H1 (cell line): Measurements from ENCODE around the gene SSH2. TPM values are rescaled to one million over a fixed set of nuclear protein-coding genes. Genes with fewer than 3 reads are reported as not detected.

ENCODE experiments used
- FOSL1 ChIP-seq: IDR thresholded peaks from 2 replicates; pipeline ENCODE4 v1.6.1; 2011; ENCODE audit warnings: mild to moderate bottlenecking, low read depth, low read length, moderate library complexity; ENCODE audit not compliant: insufficient read depth
- GABPA ChIP-seq: IDR thresholded peaks from 2 replicates; pipeline ENCODE4 v1.6.1; 2011; ENCODE audit warnings: mild to moderate bottlenecking, low read length, moderate library complexity, borderline replicate concordance; ENCODE audit not compliant: insufficient read depth
- TBP ChIP-seq: IDR thresholded peaks from 2 replicates; pipeline ENCODE4 v1.6.1; 2011; ENCODE audit warnings: low read depth, low read length, improper control_type of control experiment
- TEAD4 ChIP-seq: IDR thresholded peaks from 2 replicates; pipeline ENCODE4 v1.6.1; 2012; ENCODE audit warnings: low read depth, low read length, inconsistent platforms, mixed read lengths
- polyA plus RNA-seq, 7 experiments: library from polyadenylated mRNA; depleted of rRNA in 3 of 7; stranded (reverse) in 5 of 7; unstranded in 2 of 7; fragments of >200 nt in 5 of 7; fragments of 200-250 nt in 2 of 7; gene quantifications; 1 replicate in 5 of 7; 2 replicates in 1 of 7; 4 replicates in 1 of 7; pipeline versions ENCODE4 v1.2.1 to v1.2.3, GENCODE V29; 2011 to 2013; ENCODE audit warnings: missing spikeins in 2 of 7, mixed read lengths in 2 of 7
- total RNA-seq: library from RNA; stranded (reverse); fragmentation: NEBNext Ultra II Directional; extraction: Animal tissue kit (Norgen Biotek cat#: 25700); gene quantifications from 2 replicates; pipeline ENCODE4 v1.2.1, GENCODE V29; 2021

SSH2 gene
- total and polyA plus RNA-seq, 2 of the 8 experiments (the other 6 are each of a cell fraction or from before 2014, with no cell fraction given): 5.2 to 15.9 TPM

DNA sequence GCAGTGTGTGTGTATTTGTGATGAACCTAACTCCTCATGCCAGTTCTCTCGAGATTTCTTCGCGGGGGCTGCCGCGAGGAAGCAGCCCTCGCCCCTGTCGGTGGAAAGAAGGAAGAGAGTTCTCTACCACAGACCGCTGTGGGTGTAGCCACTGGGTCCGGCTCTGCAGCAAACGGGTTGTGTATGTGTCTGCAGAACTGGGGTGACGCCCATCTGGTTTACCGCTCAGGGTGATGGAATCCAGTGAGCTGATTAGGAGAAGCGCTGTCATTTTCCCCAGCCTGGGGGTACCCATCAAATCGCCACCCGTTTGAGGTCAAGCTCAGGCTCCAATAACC, 315.0 kb downstream of the SSH2 start (continued):
- TF ChIP-seq GABPA (no peak), FOSL1 (no peak), TBP (no peak), TEAD4 (no peak)
